Fibroblast of villous mesenchyme (primary cell): ENCODE data around the gene DDX43. TPM values are rescaled to one million over a fixed set of nuclear protein-coding genes. Genes with fewer than 3 reads are reported as not detected.
"Not testable (repeated sequence)": the region's sequence is repeated elsewhere in the genome, so short reads cannot be mapped to it uniquely, and the experiment has no call there.

Source experiments
- DNase-seq: peaks from one replicate; pipeline ENCODE4 v3.0.0-alpha.2; 2010; ENCODE audit warnings: low read depth
- H3K4me3 ChIP-seq: 2 replicates; pipeline ENCODE4 v1.5.1; 2011; ENCODE audit warnings: low read depth, mild to moderate bottlenecking, low read length
- total RNA-seq: library from RNA; depleted of rRNA; stranded (reverse); fragments of >200 nt; gene quantifications from 2 replicates; pipeline ENCODE4 v1.2.3, GENCODE V29; 2012
- TF ChIP-seq, protein P1 (sequence below): IDR thresholded peaks from 2 replicates; pipeline ENCODE4 v1.5.1; 2012; ENCODE audit warnings: low read depth, mild to moderate bottlenecking, low read length; ENCODE audit not compliant: insufficient read depth

The DDX43 gene
- total RNA-seq, 1 donor, result 0.86 TPM

DNA sequence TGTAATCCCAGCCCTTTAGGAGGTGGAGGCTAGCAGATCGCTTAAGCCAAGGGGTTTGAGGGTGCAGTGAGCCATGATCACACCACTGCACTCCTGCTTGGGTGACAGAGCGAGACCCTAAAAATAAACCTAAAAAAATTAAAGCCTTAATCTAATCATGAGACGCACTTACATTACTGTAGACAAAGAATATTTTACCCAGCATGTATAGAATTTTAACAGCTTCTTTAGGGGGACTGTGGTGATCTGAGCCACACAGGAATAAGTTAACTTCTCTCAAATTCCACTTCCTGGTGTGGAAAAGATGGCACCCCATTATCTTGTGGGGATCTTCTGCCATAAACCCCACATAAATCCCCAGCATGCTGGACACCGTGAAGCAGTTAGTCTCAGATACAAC, 22.6 kb upstream of the DDX43 start:
- no peak for DNase-seq
- H3K4me3 ChIP-seq, result no peak overlapping the region
- TF ChIP-seq, protein P1, sequence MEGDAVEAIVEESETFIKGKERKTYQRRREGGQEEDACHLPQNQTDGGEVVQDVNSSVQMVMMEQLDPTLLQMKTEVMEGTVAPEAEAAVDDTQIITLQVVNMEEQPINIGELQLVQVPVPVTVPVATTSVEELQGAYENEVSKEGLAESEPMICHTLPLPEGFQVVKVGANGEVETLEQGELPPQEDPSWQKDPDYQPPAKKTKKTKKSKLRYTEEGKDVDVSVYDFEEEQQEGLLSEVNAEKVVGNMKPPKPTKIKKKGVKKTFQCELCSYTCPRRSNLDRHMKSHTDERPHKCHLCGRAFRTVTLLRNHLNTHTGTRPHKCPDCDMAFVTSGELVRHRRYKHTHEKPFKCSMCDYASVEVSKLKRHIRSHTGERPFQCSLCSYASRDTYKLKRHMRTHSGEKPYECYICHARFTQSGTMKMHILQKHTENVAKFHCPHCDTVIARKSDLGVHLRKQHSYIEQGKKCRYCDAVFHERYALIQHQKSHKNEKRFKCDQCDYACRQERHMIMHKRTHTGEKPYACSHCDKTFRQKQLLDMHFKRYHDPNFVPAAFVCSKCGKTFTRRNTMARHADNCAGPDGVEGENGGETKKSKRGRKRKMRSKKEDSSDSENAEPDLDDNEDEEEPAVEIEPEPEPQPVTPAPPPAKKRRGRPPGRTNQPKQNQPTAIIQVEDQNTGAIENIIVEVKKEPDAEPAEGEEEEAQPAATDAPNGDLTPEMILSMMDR, result no peak

DNA sequence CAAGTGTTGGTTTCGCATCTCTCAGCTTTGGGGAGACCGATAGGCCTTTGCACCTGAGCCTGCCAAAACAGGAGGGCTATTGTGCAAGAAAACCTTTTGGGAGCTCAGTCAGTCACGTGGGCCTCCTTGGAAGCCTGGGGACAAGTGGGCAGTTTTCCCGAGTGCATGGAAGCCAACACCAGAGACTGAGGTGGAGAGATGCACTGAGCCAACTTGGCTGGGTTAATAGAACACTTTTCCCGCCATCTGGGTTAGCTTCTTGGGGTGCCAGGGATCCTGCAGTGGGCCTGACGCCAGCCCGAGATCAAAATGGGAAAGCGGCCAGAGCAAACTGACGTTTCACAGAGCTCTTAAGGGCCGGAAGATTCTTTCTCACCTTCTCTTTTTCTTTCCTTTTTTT, 22.1 kb upstream of the DDX43 start:
- TF ChIP-seq, protein P1, result no peak
- DNase-seq, result no peak
- no peak overlapping the region for H3K4me3 ChIP-seq

DNA sequence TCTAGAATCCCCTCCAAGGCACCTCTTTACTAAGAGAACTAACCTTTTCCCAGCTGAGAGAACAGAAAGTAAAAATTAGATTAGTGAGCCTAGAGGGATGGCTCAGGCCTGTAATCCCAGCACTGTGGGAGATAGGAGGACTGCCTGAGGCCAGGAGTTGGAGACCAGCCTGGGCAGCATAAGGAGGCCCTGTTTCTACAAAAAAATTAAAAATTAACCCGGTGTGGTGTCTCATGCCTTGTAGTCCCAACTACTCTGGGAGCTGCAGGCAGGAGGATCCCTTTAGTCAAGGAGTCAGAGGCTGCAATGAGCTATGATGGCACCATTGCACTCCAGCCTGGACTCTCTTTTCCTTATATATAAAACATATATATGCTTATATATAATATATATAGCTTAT, 19.4 kb upstream of the DDX43 start:
- no peak overlapping the region for H3K4me3 ChIP-seq
- no peak for DNase-seq
- TF ChIP-seq, protein P1, result no peak

DNA sequence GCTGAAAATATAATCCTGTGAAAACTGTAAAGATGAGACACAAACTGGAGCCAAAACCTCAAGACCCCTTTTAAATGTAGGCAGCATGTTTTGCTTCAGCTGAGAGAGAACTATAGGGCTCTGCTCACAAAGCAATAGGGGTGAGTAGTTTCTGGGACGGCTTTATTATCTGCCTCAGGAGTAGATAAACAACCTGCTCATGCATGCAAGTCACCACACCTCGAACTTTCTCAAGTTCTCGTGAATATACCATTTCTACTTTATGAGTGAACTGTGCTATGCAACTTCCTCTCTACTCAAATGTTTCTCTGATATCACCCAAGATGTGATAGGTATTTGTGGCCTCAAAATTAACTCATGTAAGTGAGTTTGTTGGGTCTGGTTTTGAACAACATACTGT, 17.4 kb upstream of the DDX43 start:
- TF ChIP-seq, protein P1, result no peak
- no peak for DNase-seq
- H3K4me3 ChIP-seq, result no peak overlapping the region

DNA sequence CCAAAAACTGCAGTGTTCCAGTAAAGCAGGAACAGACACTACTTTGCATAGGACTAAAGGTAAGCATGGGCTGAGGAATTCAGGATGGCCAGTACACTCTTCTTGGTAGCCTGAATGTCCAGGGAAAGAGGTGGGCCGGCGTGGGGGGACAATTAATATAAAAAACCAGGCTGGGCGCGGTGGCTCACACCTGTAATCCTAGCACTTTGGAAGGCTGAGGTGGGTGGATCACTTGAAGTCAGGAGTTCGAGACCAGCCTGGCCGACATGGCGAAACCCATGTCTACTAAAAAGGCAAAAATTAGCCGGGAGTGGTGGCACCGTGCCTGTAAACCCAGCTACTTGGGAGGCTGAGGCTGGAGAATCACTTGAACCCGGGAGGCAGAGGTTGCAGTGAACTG, 13.1 kb upstream of the DDX43 start:
- DNase-seq, H3K4me3 ChIP-seq: not testable (repeated sequence)

DNA sequence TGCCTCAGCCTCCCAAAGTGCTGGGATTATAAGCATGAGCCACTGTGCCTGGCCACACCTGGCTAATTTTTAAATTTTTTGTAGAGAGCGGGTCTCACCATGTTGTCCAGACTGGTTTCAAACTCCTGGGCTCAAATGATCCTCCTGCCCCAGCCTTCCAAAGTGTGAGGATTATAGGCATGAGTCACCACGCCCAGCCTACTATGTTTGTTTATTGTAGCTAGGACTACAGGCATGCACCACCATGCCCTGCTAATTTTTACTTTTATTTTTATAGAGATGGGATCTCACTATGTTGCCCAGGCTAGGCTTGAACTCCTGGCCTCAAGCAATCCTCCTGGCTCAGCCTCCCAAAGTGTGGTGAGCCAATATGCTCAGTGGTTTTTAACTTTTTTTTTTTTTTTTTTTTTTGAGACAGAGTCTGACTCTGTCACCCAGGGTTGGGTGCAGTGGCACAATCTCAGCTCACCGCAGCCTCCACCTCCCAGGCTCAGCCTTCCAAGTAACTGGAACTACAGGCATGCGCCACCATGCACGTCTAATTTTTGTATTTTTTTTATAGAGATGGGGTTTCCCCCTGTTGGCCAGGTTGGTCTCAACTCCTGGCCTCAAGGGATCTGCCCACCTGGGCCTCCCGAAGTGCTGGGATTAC, 12.0 kb upstream of the DDX43 start:
- TF ChIP-seq, protein P1, result no peak
- H3K4me3 ChIP-seq, result no peak overlapping the region
- peak; percentile 16 for DNase-seq

DNA sequence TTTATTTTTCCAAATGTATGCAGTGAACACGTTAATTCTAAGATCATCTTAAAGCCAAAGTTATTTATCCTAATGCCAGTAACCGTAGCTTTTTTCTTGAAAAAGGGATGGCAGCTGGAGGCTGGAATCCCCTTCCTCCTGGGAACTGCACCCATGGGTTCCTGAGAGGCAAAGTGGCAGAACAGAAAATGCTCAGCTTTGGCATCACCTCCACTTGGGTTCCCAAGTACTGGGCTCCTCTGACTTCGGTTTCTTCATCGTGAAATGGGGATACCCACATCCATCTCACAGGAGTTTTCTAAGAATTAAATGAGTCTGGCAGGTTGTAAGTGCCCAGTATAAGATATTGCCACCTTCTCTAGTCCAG, 6.2 kb upstream of the DDX43 start:
- DNase-seq, result no peak
- H3K4me3 ChIP-seq, result peak overlapping the region; percentile 70
- TF ChIP-seq, protein P1, result no peak
